Raji (cell line): ENCODE data around the gene NUP210.

Source experiments
- POLR2A ChIP-seq: IDR thresholded peaks from 2 replicates; pipeline ENCODE4 v1.6.1; 2011; ENCODE audit warnings: low read depth, low read length, control low read depth; ENCODE audit not compliant: insufficient read depth

NUP210 gene

DNA sequence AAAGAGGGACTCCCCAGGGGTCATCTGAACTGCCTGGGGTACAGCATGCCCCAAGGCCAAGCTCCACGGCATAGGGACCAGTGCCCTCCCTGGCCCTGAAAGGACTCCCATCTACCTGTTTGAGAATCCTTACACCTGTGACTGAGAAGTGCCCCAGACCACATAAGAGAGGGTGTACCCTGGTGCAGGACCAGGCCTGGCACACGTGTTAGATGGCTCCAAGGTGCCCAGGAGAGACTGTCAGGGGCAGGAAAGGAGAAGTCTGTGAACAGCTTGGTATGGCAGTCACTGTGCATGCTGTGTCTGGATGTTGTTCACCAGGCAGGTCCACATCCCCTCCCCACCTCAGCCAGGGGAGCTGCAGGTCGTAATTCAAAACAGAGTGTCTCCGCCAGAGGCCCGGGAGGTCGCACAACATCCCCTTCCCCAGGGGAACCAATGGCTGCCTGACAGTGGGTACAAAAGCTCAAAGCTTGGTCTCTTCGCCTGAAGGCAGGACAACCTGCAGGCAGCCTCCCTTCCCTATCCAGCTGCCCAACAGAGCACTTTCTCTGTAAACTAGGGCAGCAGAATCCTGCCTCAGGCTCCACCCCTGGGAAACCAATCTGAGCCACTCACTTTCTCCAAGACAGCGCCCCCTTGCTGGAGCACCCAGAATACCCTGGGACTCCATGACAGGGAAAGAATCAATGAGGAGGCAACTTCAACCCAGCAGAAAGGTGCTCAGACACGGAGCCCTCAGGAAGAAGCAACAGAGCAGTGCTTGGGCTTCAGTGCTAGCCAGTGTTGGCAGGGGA, 3.9 kb downstream of the NUP210 start:
- no peak for TF ChIP-seq POLR2A

DNA sequence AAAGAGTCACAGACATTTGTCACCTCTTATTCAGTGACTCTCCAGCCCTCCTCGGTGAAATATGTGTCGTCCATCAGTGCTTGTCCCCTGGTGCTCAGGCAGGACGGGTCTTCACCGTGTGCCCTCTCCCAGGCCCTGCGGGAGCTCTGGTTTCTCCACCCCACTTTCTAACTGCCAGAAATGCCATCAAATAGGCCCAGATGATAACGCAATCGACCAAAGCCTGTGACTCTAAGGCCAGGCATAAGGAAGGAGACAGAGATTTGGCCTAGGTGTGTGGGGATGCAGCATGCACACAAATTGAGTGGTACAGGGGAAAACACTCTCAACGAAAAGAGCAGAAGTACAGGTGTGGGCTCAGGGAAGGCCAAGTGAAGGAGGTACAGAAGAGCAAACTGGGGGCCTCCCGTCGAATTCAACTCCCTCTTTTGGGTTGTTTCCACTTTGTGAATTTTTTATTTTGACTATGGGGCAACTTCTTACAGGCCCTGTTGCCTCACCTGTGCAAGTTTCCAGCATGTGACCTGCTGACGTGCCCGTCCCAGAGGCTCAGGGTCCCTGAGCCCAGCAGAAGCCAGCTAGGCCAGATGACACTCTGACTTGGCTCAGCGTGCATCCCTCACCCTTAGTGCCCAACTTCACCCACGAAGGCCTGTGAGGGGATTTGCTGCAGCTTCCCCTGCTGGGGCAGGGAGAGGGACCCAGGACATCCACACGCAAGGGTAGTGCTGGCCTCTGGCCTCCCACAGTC, 4.7 kb downstream of the NUP210 start:
- no peak for TF ChIP-seq POLR2A

DNA sequence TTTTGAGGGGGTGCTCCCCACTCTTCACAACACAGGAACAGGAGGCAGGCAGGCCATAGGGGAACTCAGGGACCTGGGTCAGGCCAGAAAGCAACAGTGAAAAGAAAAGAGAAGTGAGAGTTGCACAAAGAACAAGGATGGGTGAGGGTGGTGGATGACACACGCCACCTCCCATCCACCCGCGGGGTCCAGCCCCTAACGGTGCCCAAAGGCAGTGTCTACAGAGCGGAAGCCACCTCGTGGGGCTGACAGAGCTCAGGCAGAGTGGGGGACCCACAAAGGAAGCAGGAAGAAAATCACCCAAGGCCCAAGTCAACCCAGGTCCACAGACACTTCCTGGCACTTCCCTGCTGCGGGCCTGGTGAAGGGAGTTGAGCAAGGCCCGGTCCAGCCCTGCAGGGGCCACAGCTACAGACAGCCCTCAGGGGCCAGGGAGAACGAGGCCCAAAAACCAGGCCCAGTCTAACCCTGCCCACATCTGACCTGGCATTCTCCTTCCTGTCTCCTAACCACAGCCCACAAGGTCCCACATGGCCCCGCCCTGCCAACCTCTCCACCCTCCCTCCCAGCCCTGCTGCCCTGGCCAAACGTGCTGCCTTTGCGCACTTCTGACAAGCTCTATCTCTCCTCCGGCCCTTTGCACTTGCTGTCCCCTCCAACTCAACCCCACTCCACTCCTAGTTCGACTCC, 5.9 kb downstream of the NUP210 start:
- TF ChIP-seq POLR2A, result peak; percentile 48; the same call in 1 of the 2 replicates

DNA sequence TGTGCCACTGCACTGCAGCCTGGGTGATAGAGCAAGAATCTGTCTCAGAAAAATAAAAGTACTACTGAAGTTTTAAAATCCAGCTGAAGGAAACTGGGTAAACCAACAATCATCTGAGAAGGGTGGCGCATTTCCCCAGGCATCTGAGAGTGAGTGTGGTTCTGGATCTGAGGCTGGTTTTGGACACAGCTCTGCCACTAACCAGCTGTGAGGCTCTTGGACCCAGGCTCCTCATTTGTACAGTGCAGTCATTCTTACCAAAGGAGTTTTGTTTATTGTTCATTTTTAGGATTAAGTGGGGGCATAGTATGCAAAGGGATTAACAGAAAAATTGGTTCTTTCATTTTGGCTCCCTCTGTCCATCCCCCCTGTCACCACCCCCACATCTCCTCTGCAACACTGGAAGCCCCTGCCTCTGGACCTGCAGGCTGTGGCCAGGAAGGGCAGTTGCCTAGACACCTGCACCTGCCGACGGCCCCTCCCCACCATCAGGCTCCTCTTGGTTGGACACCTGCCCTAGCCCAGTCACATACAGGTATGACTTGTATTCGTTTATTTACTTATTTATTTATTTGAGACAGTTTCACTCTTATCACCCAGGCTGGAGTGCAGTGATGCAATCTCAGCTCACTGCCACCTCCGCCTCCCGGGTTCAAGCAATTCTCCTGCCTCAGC, 8.8 kb downstream of the NUP210 start:
- TF ChIP-seq POLR2A, result no peak

DNA sequence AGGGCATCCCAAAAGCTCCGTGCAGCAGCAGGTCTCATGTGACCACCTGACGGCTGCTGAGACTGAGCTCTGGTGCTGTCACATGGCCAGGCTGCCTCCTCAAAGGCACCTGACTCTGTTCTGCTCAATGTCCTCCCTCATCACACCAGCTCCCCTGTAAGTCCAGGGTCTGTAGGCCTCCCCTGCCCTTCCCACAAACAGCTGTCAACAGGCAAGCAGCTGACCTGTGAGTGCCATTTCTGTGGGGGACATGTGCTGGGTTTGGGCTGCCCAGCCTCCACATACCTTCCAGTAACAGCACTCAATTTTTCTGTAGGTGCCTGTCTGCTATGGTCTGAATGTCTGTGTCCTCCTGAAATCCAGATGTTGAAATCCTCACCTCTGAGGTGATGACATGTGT, 11.2 kb downstream of the NUP210 start:
- no peak for TF ChIP-seq POLR2A

DNA sequence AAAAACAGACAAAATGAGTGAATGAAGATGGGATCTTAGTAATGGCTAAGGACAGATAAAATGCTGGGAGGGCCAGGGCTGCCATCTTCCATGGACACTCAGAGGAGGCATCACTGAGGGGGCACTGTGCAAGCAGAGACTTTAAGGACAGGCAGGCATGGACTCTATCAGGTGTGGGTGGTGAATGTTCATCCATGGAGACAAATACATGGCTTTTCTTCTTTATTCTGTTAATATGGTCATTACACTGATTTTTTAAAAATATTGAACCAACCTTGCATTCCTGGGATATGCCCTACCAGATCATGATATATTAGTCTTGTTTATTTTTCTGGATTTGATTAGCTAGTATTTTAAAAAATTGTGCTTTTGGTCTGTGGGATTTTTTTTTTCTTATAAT, 12.2 kb downstream of the NUP210 start:
- no peak for TF ChIP-seq POLR2A

DNA sequence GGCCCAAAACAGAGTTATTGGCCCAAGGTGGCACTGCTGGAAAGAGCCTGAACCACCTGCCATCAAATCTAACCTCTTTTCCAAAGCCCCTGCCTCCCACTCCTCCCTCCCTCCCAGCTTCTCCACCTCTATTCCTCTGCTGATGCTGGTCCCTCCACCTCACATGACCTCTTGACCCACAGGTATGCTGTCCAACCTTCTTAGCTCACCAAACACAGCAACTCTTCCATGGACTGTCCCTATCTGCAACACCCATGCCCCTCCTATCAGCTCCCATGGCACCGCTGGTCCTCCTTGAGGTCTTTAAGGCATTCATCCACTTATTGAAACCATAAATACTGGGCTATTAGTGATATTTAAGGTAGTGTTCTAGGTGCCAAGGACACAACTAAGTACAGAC, 12.6 kb downstream of the NUP210 start:
- TF ChIP-seq POLR2A, result no peak

DNA sequence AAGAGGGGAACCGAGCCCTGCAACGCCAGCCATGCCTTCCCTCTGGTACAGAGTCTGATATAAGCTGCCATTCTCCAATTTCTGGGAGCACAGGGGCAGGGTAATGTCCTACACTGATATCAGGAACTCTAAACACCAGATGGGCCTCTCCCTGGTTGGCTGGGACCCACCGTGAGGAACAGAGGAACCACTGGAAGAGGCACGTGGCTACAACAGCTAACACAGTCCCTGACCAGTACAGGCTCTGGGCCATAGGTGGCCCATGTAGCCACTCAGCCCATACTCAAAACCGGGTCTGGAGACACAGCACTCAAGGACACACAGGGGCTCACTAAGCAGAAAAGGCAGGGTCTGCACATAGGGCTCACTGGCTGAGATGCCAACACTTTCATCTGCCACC, 13.9 kb downstream of the NUP210 start:
- no peak for TF ChIP-seq POLR2A

DNA sequence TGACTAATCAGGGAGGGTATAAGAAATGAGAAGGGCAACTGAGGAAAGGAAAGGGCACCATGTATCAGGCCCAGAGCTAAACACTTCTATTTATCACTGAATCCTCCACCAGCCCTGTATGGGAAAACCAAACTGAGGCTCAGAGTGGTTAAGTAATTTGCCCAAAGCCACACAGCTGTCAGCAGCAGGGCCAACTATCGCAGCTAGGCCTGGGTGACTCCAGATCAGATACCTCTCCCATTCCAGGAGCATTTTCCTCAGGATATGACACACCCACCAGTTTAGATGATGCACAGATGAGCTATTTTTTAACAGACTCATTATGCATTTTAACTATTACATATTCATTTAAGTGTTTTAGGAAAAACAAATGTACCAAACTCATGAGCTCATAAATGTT, 14.5 kb downstream of the NUP210 start:
- no peak for TF ChIP-seq POLR2A

DNA sequence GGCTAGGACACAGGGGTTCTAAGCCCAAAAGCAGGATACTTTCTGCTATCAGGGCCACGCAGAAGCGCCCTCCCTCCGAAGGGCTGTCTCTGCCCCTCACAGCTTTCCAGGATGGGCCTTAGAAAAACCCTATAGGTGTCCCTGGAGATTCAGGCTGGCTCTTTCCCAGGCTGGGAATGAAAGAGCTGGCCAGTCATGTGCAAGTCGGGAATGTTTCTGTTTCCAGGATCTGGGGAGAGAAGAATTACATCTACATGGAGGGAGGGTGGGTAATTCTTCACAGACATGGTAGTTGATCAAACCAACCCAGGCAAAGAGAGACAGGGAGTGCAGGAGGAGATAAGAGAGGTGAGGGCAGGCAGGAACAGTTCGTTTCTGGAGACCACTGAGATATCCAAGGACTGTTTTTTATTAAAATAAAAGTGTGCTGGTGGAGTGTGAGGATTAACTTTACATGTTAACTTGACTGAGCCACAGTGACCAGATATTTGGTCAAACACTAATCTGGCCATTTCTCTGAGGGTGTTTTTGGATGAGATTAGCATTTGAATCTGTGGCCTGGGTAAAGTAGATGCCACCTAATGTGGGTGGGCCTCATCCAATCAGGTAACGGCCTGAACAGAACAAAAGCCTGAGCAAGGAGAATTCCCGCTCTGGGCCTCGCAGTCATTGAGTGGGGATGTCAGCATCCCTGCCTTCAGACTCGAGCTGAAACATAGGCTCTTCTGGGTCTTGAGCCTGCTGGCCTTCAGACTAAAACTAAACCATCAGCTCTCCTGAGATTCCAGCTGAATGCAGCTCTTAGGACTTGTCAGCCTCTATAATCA, 15.3 kb downstream of the NUP210 start:
- TF ChIP-seq POLR2A, result no peak

DNA sequence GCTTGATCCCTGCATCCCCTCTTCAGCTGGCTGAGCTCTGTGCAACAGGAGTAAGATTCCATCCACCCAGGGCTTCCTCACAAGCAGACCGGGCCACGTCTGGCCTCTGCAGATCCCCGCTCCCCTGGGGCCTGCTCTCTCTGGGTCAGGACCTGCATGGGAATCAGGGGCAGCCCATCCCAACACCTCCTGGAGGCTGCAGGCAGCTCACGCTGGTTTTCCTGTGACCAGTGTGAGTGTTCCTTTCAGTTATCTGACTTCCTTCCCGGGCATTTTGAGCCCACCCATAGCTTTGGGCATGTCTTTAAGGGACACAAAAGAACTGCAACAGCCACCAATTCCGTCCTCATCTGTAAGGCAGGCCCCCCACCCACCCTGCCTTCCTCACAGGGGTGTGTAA, 16.3 kb downstream of the NUP210 start:
- no peak for TF ChIP-seq POLR2A

DNA sequence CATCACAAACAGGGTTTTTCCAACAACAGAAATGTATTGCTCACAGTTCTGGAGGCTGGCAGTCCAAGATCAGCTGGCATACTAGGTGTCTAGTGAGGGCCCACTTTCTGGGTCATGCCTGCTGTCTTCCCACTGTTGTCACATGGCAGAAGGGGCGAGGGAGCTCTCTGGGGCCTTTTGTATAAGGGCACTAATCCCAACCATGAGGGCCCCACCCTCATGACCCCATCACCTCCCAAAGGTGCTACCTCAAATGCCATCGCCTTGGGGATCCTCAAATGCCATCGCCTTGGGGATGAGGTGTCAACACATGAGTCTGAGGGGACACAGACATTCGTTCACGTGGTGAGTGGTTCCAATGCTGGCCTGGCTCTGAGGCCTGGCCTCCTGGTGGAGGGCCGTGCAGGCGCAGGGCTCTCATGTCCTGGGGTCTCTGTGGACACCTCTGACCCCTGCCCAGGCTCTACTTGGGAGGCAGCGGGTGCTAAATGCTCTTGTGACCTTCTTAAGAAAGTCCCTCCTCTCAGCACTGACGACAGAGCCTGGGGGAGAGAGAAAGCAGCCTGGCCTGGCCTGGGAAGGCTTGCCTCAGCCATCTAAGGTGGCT, 16.8 kb downstream of the NUP210 start:
- no peak for TF ChIP-seq POLR2A

DNA sequence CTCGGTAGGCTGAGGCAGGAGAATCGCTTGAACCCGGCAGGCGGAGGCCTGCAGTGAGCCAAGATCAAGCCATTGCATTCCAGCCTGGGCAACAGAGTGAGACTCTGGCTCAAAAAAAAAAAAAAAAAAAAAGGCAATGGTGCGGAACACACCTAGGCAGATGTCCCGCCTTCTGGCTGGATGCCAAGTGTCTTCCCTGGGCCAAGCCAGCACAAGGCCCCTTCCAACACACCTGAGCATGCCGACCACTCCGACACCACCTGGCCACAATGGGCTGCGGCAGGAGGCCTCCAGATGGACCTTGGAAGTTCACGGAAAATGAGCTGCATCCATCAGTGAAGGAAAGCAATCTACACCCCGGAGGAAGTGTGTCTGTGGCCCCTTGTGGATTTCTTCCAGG, 19.0 kb downstream of the NUP210 start:
- TF ChIP-seq POLR2A, result no peak

DNA sequence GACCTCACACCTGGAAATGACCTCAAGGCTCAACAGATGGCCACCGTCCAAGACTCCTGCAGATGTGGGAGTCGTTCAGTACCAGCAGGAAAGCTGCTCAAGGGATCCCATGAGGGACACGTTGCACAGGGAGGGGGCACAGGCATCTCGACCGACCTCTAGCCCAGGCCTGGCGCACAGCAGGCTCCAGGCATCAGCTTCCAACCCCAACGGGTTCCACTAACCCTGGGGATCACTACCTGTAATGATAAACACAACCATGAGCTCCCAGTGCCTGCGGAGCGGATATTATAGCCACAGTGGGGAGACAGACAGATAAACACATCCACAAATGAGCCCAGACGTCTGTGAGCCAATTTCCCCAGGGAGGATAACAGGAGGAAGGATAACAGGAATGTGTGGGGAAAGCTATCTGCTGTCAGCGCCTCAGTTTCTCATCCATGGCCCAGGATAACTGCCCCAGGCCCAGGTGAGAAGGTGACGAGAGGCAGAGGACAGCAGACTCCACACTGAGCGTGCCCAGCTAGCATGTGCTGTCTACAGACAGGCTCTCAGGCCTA, 19.9 kb downstream of the NUP210 start:
- TF ChIP-seq POLR2A, result no peak
